Nucleus accumbens (tissue), 56 donors: ENCODE results near the gene ZFYVE27.
"Not testable (repeated sequence)": the region's sequence is repeated elsewhere in the genome, so short reads cannot be mapped to it uniquely, and the experiment has no call there.

Experiments
- DNase-seq, 56 donors: peaks; one replicate each; lab custom pipeline; 2025; lab: John Stamatoyannopoulos, UW

Gene ZFYVE27, protein sequence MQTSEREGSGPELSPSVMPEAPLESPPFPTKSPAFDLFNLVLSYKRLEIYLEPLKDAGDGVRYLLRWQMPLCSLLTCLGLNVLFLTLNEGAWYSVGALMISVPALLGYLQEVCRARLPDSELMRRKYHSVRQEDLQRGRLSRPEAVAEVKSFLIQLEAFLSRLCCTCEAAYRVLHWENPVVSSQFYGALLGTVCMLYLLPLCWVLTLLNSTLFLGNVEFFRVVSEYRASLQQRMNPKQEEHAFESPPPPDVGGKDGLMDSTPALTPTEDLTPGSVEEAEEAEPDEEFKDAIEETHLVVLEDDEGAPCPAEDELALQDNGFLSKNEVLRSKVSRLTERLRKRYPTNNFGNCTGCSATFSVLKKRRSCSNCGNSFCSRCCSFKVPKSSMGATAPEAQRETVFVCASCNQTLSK

DNA sequence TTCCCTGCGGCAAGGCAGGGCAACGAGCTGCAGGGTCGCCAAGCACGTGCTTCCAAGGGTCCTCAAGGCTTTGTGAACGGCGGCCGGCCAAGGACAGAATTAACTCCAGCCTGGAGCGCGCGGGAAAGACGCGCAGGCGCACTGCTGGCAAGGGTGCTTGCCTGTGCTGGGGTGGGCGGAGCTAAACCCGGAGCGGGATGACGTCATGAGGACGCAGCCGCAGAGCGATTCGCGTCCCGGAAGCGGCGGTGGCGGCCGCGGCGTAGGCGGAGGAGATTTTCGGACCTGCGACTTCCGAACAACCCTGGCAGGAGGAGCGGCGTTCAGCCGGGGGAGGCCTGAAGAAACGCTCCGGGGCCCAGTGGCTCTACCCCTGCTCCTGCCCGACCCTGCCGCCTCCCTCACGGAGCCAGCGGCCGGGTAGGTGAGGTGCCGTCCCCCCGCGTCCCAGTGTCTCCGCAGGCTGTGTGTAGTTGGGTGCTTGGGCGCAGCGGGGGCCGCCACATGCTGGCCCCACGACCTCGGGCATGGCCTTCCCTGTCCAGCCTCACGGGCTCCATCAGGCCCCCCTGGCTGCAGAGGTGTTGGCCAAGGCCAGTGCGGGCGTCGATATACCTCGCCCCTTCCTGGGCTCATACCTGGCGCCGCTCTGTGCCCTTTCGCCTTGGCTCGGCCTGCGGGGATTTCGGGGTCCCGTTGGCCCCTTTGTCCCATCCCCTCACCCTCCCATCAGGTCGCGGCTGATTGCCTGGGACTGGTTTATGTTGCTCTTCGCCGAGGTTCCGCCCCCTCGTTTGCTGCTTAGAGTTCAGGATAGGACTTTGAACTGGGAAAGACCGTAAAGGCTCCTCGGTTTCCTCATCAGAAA is at the start of gene ZFYVE27:
Gene ZFYVE27 (plus strand): TSS at position 227 of the 868 bp plus-strand sequence. CDS start 1,350 bp downstream, outside the sequence.
- peak; percentile 18 to 97 (median 88) for DNase-seq

DNA sequence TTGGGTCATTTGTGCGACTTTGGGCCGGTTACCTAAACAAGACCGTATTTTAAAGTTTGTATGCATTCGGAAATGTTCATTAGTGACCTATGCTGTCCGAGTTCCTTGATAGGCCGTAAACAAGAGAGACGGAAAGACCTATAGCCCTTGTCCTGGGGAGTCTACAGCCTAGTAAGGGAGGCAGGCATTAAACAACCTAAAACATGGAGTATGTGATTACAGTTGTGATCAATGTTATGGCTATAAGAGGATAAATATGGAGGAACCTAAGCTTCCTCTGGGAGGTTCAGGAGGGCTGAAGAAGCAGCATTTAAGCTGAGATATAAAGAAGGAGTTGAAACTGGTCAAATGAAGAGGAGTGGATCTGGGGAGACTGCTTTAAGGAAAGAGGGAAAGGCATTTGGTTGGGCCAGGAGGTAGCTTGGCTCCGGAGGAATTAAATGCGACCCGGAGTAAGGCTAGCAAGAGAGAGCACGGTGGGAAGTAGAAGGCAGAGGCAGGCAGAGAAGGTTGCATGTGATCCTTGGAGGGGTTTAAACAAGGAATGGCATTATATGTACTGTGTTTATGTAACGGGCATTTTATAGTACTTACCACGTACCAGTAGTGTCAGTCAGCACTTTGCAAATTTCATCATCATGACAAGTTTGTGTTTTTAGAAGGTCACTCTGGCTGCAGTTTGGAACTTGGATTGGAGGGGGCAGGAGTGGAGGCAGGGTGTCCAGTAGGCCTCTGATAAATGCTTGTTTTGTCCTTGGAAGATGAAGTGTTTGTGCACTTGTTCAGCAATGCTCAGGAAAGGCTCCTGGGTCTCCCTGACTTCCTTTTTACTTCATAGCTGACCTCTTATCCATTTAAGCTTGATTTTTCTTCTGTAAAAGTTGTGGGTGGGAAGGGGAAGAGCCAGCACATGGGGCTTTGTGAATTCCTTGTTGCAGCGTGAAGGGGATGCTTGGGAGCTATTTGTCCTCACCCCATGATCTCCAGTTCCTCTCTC is 48.8 kb upstream of the ZFYVE27 start:
- DNase-seq, result peak in 1 of 56 donors; percentile 14

DNA sequence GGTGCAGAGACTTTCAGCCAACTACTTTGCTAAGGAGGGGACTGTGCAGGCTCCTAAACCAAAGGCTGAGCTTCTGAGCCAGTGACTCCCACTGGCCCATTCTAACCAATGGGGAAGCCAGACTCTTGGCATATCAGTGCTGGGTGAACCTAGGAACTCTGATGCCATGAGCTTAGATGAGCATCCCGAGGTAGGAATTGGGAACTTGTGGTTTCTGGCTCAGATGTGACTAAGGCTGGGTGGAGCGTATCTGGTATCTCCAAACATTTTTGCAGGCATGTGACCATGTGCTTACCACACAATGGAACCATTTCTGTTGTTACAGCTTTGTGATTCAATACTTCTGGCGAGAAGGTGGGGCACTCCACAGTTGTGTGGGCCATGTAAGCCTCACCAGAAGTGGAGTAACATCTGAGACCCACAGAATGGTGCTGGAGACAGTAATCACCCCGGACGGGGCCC is 47.3 kb upstream of the ZFYVE27 start:
- DNase-seq, result no peak

DNA sequence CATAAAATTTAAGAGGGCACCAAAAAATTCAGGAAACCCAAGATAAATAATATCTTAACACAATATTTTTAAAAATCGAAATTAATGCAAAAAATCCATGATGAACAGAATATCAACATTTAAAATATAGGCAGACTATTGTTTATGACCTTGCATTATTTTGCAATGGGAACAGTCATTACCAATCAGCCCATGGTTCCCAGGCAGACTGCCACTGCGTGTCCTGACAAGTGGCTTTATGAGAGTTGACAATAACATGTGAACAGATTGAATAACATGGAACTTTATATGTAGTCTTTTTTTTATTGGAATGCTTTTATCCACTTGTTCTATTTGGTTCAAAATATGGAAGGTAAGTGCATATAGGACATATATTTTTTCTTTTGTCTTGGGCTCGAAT is 46.8 kb upstream of the ZFYVE27 start:
- no peak for DNase-seq

DNA sequence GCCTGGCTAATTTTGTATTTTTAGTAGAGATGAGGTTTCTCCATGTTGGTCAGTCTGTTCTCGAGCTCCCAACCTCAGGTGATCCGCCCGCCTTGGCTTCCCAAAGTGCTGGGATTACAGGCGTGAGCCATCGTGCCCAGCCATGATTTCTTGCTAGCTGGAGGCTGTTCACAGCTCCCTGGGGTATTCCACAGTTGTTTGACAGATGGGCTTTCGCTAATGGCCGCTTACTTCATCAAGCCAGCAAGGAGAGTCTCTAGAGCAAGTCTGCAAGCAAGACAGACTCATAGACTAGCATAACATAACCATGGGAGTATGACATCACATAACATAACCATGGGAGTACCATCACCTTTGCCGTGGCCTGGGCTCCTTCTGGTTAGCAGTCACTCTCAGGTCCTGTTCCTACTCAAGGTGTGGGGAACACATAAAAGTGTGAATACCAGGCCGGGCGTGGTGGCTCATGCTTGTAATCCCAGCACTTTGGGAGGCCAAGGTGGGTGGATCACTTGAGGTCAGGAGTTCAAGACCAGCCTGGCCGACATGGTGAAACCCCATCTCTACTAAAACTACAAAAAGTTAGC is 38.8 kb upstream of the ZFYVE27 start:
- not testable (repeated sequence) for DNase-seq

DNA sequence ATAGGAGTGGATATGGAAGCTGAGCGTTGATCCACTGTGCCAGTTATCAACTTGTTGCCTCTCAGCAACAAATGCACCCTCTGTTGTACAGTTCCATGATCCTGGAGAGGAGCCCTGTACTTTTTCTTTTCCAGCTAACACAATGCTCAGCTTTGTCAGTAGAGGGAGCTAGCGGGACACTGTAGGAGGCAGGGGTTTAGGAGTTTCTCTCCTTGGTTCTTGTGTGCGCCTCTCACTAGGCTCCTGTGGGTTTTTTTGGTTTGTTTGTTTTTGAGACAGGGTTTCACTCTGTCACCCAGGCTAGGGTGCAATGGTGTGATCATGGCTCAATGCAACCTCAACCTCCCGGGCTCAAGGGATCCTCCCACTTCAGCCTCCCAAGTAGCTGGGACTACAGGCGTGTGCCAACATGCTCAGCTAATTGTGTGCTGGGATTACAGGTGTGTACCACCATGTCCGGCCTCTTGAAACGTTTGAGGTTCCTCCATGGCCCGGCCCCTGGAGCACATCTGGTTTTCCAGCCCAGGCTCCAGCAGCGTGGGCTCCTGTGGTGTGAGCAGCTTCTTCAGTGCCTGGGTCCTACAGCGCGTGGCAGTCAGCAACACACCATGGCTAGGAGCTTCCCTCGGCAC is 35.4 kb upstream of the ZFYVE27 start:
- peak in 35 of 56 donors; percentile 14 to 75 (median 35) for DNase-seq

DNA sequence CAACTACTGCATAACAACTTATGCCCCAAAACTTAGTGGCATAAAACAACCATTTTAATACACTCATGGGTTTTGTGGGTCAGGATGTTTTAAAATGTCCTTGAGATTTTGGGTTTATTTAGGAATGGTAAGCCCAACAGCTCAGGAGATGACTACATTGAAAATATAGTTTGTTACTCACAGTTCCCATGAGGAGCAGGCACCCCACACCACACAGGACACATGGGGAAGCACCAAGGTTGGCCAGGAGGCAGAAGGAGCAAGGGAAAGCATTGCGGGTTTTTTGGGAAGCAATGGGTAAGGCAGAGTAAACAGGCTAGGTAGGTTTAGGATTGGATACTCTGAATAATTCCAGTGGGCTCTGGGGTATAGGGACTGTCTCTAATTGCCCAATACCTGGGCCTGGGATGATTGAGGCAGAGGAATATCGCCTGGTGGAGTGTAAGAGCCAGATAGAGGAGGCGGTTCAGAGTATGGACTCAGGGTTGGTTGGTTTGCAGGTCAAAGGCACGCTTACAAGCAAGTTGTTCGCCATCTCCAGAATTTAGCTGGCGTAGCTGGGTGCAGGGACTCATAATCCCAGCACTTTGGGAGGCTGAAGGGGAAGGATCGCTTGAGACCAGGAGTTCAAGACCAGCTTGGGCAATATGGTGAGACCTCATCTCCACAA is 33.4 kb upstream of the ZFYVE27 start:
- DNase-seq, result no peak

DNA sequence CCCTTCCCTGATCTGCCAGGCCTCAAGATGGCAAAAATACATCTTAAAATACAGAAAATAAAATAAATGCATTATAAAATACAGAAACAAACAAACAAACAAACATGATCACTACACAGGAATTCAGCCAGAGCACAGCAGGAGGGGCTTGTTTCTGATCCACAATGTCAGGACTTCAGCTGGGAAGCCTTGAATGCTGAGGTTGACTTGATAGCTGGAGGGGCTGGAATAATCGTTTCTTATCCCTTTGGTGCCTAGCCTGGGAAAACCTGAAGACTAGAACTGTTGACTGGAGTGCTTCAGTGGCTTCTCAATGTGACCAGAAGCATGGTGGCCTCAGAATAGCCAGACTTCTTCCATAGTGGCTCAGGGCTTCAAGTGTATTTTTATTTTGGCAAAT is 32.6 kb upstream of the ZFYVE27 start:
- no peak for DNase-seq

DNA sequence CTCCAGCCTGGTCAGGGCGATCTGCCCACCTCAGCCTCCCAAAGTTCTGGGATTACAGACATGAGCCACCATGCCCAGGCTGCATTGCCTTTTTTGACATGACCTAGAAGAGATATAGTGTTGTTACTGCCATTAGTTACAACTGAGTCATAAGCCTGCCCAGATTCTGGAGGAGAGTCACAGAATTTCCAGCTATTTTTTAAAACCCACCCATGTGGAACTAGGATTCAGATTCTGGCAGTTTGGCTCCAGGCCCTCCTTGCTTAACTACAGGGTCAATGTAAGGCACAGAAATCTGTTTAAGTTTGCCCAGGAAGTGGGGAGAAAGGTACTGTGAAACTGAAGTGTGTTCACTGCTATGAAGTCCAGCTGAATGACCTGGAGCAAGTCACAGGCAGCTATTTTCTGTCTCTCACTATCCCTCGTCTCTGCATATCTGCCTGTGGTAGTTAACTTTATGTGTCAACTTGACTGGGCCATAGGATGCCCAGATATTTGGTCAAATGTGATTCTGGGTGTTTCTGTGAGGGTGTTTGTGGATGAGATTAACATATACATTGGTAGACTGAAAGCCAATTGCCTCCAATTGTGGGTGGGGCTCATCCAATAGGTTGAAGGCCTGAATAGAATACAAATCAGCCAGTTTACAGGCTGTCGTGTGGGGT is 31.8 kb upstream of the ZFYVE27 start:
- DNase-seq, result no peak

DNA sequence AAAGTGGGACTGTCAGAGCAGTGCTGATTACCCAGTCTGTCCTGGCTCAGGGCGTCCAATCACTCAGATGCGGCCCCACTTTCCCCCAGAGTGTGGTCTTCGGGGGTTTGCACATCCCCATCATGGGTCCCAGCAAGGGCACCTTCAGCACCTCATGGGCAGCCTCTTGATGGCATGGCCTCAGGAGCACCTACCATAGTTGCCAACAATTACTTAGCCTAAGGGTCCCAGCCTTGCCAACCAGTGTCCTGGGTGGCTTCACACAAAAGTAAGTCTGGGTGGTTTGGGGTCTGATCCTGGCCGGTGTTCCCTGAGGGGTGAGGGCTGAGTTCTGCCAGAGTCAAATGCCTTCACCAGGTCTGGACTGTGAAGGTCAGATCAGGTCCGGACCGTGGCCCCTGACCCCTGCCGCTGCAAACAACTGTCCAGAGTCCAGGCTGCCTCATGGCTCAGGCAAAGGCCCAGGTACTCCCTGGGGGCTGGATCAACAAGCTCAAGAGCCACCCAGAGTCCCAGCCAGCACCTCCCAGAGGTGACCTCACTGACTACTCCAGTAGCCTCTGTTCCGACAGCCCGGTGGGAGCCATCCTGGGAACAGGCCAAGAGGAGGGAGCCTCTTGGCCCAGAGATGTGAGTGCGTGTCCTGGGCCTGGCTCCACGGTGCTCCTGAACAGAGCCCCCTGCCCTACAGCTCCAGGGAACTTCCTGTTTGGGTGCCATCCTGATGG is 29.6 kb upstream of the ZFYVE27 start:
- no peak for DNase-seq

DNA sequence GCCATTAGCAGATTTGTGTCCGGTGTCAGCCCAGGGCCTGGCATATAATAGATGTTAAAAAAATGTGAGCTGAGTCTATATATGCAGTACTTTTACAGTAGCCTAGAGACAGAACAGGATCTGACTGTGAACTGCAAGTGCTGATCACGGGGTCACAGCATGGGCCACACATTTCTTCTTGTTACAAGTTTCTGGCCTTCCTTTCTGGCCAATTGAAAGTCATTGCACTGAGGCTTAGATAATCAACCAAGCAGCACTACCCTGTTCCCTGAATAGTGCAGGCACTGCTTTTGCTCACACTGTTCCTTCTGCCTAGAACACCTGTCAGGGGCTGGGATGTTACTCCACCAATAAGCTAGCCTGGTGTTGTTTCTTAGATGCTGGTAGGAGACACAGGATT is 28.8 kb upstream of the ZFYVE27 start:
- no peak for DNase-seq

DNA sequence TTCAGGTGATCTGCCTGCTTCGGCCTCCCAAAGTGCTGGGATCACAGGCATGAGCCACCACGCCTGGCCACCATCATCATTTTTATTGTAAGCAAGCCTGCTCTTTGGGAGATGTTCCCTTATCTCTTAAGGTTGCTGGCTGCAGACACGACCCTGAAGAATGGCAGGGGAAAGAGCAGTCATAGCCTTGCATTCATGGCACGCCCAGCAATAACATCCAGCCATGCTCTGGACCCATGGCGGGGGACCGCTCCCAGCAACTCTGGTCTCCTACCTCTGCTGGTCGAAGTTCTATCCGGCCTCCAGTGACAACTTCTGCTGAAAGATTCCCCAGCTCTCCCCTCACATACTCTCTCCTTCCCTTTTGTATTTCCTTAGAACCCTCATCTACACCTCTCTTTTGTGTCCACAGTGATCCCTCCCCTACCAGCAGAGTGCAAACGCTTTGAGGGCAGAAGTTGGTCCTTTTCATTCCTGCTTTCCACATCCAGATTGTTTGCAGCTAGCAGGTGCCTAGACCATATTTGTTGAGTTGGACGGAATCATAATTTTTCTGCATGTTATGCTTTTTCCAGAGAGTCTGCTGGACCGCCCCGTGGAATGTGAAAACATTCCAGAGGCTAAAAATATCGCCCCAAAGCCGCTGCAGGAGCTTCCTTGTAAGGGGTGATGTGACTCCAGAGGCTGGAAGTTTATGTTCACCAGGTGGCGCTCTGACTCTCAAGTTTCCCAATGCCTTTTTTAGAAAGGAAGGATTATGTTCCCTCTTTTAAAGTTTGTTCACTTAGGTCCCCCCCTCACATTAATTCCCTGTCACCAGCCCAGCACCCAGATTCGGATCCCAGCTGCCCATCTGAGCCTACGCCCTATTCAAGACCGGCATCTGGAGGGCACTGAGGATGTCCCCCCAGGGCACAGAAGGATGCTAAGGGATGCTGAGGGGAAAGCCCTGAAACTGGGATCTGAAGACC is 27.7 kb upstream of the ZFYVE27 start:
- peak in 30 of 56 donors; percentile 3 to 74 (median 22) for DNase-seq

DNA sequence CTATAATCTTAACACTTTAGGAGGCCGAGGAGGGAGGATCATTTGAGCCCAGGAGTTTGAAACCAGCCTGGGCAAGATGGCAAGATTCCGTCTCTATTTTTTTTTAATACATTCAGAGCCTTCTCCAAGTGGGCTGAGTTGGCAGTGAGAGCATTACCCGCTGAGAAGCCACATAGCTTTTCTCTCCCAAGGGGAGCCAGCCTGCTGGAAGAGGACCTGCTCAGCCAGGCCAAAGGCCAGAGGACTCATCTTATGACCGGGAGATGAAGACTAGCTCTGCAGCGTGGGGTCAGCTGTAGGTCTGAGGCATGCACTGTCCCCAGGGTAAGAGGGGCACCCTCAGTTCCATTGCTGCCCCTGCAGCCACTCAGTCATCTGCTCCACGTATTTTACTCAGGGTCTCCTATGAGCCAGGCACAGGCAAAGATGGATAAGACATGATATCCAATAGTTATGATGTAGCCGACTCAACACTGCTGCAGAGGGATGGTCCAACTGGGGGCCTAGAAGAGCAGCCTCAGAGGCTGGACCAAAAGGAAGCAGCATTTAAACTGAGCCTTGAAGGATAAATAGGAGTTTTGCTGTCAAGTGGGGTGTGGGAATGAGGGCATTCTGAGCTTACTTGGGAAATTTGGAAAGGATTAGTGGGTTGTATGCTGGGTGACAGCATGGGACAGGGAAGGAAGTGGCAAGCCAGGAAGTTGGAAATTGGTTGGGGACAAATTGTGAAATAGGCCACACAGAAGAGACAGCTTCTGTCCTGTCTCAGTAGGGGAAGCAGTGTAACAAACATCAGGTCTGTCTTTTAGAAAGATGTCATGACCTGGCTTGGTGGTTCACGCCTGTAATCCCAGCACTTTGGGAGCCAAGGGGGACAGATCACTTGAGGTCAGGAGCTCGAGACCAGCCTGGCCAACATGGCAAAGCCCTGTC is 25.0 kb upstream of the ZFYVE27 start:
- no peak for DNase-seq

DNA sequence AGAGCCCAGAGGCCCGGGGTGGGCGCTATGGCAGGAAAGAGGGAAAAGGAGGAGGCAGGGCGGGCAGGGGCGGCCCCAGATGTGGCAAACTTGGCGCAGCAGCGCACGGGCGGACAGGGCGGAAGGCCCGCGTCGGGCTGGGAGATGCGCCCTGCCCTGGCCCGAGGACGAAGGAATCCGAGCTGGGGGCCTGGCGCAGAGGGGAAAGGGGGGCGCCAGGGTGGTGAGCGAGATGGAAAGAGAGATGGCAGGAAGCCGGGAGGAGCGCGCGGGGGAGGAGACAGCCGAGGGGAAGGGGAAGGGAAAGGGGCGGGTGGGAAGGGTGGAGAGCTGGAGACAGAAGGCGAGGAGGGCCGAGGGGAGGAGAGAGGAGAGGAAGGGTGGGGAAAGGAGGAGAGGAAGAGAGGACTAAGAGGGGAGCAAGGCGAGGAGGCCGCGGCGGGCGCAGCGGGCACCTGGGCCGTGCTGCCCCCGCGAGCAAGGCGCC is 23.5 kb upstream of the ZFYVE27 start, which contains the start of gene MARVELD1:
Gene MARVELD1 (plus strand): TSS at position 392 of the 487 bp plus-strand sequence. CDS start 147 bp downstream, outside the sequence.
- DNase-seq, result peak in 32 of 56 donors; percentile 6 to 73 (median 28)
